BJ (cell line): ENCODE results near the gene TEK. TPM values are rescaled to one million over a fixed set of nuclear protein-coding genes. Genes with fewer than 3 reads are reported as not detected.

Source experiments
- CTCF ChIA-PET: fragments of 350-600 bp; formaldehyde crosslinking; extraction: SDS; loops from one replicate; lab custom pipeline; 2021; ENCODE audit warnings: antibody characterized with exemption, inconsistent platforms; lab: Yijun Ruan, JAX
- POLR2A ChIA-PET: fragments of 300-600 bp; sonication (Branson Sonifier 250); formaldehyde crosslinking; extraction: SDS; loops from one replicate; lab custom pipeline; 2021; ENCODE audit warnings: antibody characterized with exemption; lab: Charles Lee
- DNase-seq: peaks from one replicate; pipeline ENCODE4 v3.0.0-alpha.2; 2011; ENCODE audit warnings: low read depth
- H3K27me3 ChIP-seq: 2 replicates; pipeline ENCODE4 v1.6.0; 2011; ENCODE audit warnings: low read length; ENCODE audit not compliant: control insufficient read depth, insufficient read depth
- H3K36me3 ChIP-seq: 2 replicates; pipeline ENCODE4 v1.5.1; 2011; ENCODE audit warnings: low read length; ENCODE audit not compliant: control insufficient read depth, insufficient read depth
- H3K4me3 ChIP-seq: 2 replicates; pipeline ENCODE4 v1.5.1; 2011; ENCODE audit warnings: low read depth, mild to moderate bottlenecking, control low read depth, low read length
- polyA plus RNA-seq: library from polyadenylated mRNA; depleted of rRNA; stranded (reverse); fragments of >200 nt; gene quantifications from 2 replicates; pipeline ENCODE4 v1.2.3, GENCODE V29; 2011
- TF ChIP-seq, protein P1 (sequence below): IDR thresholded peaks from 2 replicates; pipeline ENCODE4 v1.5.1; 2011; ENCODE audit warnings: low read depth, mild to moderate bottlenecking, control low read depth, inconsistent platforms, low read length, moderate library complexity; ENCODE audit not compliant: insufficient read depth

TEK gene
- polyA plus RNA-seq, 1 experiment = 0.60 TPM

DNA sequence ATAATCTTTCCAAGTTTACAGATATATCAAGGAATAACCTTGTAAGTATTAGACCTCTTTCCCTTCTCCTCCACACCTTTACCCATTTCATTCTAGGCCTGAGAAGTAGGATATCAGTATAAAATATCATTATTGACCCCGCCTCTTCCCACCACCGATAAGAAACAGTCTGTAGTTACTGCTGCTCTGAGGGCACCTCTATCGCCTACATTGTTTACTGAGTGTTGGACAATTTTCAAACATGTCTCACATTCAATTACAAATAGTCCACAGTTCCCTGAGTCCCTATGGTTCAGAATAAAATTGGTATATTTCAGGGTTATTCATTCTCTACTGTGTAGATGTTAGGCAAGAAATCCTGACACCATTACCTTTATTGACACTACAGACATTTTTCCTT is 73.4 kb downstream of the TEK start:
- no peak for DNase-seq
- H3K36me3 ChIP-seq = no peaks in the 10 kb centered on the region
- POLR2A ChIA-PET = no interaction called here
- no peak overlapping the region for H3K4me3 ChIP-seq
- no peaks in the 10 kb centered on the region for H3K27me3 ChIP-seq
- TF ChIP-seq, protein P1, sequence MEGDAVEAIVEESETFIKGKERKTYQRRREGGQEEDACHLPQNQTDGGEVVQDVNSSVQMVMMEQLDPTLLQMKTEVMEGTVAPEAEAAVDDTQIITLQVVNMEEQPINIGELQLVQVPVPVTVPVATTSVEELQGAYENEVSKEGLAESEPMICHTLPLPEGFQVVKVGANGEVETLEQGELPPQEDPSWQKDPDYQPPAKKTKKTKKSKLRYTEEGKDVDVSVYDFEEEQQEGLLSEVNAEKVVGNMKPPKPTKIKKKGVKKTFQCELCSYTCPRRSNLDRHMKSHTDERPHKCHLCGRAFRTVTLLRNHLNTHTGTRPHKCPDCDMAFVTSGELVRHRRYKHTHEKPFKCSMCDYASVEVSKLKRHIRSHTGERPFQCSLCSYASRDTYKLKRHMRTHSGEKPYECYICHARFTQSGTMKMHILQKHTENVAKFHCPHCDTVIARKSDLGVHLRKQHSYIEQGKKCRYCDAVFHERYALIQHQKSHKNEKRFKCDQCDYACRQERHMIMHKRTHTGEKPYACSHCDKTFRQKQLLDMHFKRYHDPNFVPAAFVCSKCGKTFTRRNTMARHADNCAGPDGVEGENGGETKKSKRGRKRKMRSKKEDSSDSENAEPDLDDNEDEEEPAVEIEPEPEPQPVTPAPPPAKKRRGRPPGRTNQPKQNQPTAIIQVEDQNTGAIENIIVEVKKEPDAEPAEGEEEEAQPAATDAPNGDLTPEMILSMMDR = no peak
- CTCF ChIA-PET = no interaction called here

DNA sequence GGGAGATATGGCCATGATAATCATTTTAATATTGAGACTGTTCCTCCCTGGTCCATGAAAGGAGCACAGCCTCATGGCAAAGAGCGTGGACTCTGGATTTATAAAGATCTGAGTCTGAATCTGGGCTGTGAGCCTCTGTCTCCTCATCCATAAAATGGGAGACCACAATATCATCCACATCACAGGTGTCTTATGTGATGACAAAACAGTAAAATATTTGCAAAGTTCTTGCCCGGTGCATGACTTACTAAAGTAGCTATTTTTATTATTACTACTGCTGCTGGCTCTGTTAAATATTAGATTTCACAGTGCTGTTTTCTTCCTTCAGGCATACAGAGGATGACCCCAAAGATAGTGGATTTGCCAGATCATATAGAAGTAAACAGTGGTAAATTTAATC is 74.1 kb downstream of the TEK start:
- H3K36me3 ChIP-seq = no peaks in the 10 kb centered on the region
- TF ChIP-seq, protein P1 = no peak
- ChIA-PET CTCF (no interaction called here), POLR2A (no interaction called here)
- no peak overlapping the region for H3K4me3 ChIP-seq
- no peak for DNase-seq
- no peaks in the 10 kb centered on the region for H3K27me3 ChIP-seq

DNA sequence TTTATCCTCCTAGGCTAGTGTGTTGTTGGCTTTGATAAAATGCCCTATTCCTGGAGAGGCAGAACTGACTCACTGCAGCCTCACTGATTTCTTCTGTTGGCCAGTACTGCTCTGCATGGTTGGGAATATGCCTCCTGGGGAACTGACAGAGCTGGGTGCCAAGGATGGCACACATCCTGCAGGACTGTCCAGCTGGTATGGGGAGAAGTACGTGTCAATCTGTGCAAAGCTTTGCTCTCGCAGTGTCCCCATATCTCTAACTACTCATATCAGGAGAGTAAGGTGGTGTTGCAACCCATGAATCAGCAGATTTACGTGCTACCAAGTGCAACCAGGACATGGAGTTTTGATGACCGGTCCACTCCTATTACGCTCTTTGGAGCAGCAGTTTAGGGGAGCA is 74.7 kb downstream of the TEK start:
- no peak for DNase-seq
- Histone ChIP-seq H3K4me3 (no peak overlapping the region), H3K27me3 (no peaks in the 10 kb centered on the region), H3K36me3 (no peaks in the 10 kb centered on the region)
- TF ChIP-seq, protein P1 = no peak
- ChIA-PET POLR2A (no interaction called here), CTCF (no interaction called here)

DNA sequence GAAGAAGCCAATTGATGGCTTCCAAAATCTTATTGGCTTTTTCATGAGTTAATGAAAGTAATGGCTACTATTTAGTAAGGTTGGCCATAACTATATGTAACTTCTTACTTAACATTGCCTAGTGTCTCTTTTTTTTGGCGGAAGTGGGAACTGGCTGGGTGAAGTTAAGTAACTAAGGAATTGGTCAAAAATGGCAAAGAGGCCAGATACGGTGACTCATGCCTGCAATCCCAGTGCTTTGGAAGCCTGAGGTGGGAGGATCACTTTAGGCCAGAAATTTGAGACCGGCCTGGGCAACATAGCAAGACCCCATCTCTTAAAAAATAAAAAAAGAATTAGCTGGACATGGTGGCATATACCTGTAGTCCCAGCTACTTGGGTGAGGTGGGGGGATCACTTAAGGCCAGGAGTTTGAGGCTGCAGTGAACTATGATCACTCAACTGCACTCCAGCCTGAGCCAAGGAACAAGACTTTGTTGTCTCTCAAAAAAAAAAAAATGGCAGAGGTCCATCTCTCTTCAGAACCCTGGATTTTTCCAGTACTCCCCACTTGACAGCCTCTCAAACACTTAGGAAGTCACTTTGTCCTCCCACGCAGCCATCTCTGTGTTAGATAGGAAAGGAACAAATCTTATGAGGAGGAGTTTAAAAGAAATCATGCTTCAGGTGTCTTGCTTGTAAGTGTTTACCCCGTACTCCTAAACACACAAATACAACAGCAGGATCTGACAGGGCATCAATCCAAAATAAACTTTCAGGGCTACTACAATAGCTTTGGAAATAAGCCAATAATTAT is 75.7 kb downstream of the TEK start:
- no peak overlapping the region for H3K4me3 ChIP-seq
- ChIA-PET CTCF (no interaction called here), POLR2A (no interaction called here)
- H3K27me3 ChIP-seq = no peaks in the 10 kb centered on the region
- TF ChIP-seq, protein P1 = no peak
- no peaks in the 10 kb centered on the region for H3K36me3 ChIP-seq
- no peak for DNase-seq

DNA sequence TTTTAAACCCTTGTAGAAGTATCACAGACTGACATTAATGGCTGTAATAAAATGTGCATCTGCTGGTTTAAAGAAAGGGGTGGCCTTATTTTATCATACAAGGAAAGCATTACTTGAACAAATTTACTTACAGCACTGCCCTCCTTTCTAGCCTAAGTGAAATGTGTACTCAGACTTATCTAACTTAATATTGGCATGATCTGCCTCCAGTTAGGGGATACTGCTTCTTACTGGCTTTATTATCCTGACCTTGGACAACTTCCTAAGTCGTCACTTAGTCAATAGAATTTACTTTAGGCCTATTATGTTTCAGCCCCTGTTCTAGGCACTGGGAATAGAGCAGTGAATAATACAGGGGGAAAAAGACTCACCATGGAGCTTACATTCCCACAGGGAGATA is 79.4 kb downstream of the TEK start:
- ChIA-PET CTCF (no interaction called here), POLR2A (no interaction called here)
- no peak overlapping the region for H3K4me3 ChIP-seq
- H3K27me3 ChIP-seq = no peaks in the 10 kb centered on the region
- H3K36me3 ChIP-seq = no peaks in the 10 kb centered on the region
- DNase-seq = no peak
- TF ChIP-seq, protein P1 = no peak
